Caki2 (cell line): Measurements from ENCODE around the gene ACBD6. TPM values are rescaled to one million over a fixed set of nuclear protein-coding genes. Genes with fewer than 3 reads are reported as not detected.
"Not testable (repeated sequence)": the region's sequence is repeated elsewhere in the genome, so short reads cannot be mapped to it uniquely, and the experiment has no call there.

Experiments
- DNase-seq: peaks from one replicate; pipeline ENCODE4 v3.0.0-alpha.2; 2015; ENCODE audit warnings: low read depth
- in situ Hi-C: cut with HindIII; loops from 2 replicates; pipeline ENCODE4 v1.10.0; 2016; ENCODE audit warnings: low sequenced_read_pairs, low pct_unique_long_range_greater_than_20kb, mixed read lengths
- total RNA-seq: library from RNA; depleted of rRNA; stranded (reverse); fragments of >200 nt; shearing (Covaris generic); gene quantifications from 2 replicates; pipeline ENCODE4 v1.2.3, GENCODE V29; 2014; ENCODE audit warnings: low replicate concordance; rRNA removed

ACBD6 gene, protein sequence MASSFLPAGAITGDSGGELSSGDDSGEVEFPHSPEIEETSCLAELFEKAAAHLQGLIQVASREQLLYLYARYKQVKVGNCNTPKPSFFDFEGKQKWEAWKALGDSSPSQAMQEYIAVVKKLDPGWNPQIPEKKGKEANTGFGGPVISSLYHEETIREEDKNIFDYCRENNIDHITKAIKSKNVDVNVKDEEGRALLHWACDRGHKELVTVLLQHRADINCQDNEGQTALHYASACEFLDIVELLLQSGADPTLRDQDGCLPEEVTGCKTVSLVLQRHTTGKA
- total RNA-seq = 44.2 and 48.8 TPM in 2 replicates

DNA sequence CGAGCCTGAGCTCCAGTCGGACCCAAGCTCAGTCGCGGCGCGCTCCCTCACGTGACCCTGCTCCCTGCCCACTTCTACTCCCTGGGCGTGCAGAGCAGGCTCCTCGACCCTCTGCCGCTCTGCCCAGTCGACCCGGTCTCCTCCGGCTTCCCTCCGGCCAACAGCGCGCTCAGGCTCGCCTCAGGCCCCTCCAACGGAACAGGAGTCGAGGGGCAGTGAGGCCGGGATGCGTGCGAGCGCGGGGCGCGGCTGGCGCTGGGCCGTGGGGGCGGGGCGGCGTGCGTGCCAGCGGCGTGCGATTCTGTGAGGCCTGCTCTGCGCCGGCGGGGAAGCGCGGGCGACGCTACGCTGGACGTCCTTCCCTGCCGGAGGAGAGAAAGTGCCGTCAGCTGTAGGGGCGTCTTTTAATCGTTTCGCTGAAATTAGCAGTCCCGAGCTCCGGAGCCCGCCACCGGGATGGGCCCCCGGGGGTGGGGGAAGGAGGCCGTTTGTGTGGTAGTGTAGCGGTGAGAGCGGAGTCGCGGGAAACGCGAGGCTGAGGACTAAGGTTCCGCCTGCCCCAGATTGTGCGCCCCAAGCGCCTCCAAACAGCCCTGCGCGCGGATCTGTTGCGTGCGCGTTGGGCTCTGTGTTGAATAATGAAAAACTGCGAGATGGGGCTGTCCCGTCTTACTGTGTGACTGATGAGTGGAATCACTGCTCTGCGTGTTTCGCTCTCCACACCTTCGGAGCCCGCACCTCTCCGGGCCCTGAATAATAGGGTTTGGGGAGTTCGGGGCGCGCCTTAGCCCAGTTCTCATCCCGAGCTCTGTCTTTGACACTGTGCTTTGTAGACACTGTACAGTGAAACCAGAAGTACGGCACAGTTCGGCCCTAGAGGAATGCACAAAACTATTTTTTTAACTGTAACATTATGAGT, at the start of gene ACBD6:
Gene ACBD6 (minus strand): TSS at position 217 of the 919 bp plus-strand sequence. CDS start 311 bp downstream, outside the sequence.
- in situ Hi-C loops = loop anchor here (10.0 to 25.0 kb wide), 2 partner anchors 360 to 642 kb away; no protein-coding TSS in a partner anchor
- DNase-seq = peak; percentile 90

DNA sequence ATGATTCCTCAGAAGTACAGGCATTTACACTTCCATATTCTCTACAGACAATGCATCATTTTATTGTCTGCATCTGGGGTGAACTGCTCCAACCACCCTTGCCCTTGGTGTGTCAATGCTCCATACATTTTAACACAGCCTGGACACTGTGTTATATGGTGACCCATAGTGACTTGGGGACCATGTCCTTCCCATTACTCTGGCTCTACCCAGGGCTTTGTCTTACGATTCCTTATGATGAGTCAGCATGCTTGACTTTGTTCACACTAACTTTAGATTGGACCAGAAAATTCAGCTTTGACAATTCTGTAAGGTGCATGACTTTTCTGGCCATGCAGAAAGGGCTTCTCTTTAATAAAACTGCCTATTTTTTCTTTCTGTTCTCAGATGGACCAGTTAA, 49.6 kb upstream of the ACBD6 start:
- DNase-seq = no peak
- in situ Hi-C loops = no loop called here

DNA sequence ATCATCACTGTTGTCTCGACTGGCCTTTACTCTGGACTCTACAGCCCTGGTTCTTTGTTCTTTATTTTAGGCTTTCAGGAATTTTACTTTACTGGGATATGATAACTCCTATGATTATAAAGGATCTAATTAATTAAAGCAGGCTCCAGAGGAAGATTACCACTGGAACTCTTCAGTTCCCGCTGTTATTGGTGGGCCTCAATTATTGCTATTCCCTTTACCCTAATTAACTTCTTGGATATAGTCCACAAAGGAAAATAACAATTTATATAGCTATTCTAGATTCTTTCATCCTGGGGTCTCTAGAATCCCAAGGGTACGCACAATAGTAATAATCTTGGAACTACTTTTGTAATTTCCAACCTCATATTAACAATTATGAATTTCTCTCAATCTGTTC, 47.9 kb upstream of the ACBD6 start:
- no peak for DNase-seq
- in situ Hi-C loops = no loop called here

DNA sequence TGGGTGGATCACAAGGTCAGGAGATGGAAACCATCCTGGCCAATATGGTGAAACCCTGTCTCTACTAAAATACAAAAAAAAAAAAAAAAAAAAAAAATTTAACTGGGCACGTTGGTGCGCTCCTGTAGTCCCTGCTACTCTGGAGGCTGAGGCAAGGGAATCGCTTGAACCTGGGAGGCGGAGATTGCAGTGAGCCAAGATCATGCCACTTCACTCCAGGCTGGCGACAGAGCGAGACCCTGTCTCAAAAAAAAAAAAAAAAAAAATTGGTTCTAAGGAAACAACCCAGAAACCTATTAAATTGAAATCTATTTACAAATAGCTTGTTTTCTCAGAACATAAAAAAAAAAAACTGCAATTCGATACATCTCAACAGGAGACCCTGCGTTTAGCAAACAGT, 47.4 kb upstream of the ACBD6 start:
- DNase-seq, in situ Hi-C loops: not testable (repeated sequence)

DNA sequence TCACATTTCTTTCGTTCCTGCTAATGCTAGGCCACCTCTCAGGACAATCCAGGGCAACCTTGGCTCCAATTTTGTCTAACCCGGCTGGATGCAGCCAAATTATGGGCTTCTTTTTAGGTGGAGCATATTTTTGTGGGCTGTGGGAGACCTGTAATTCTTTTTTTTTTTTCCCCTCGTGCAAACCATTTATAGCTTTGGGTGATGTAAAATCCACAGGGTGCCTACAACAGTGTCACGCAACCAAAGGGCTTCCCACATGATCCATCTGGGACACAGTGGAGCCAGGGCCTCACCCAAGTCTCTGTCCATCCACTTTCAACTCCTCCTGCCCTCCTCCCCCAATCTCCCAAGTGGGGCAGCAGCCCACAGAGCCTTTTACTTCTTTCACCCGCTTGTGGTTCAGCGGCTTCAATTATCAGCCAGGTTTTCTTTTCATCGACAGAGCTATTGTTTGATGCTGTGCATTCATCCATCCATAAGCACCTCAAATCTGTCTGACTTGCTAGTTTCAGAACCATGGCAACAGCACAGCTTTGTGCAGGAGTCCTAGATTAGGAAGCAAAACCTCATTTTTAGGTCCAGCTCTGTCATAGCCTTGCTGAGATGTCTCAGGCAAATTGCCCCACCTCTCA, 46.4 kb upstream of the ACBD6 start:
- in situ Hi-C loops = no loop called here
- DNase-seq = no peak

DNA sequence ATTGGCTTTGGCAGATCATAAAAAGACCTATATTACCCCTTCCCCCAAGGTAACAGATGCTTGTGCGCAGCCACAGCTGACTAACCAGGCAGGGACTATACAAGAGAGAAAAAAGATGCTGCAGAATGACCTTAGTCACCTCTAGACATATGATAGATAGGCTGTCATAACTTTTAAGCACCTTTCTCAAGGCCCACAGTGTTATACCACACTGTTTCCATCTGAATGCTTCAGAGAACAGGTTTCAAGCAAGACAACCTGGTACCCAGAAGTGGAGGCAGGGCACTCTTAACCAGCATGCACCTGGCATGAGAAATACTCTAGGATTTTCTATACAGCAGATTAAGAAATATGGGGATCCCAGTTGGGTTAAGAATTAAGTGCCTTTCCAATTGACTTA, 43.6 kb upstream of the ACBD6 start:
- DNase-seq = no peak
- in situ Hi-C loops = no loop called here

DNA sequence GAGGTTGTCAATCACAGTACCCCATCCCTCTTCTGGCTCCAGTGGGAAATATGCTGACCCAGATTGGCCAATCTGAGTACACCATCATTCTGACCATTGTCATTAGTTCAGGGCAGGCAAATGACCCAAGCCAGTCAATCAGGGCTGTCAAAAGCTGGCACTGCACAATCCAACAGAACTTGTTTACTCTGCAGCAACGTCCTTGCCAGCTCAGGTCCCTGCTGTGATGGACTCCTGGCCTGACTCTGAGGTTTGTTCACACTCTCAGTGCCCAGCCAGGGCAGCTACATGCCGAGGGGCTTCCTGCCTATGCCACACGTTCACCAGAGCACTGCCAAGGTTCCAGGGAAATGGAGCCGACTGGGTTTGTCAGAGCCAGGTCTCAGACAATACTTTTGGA, 41.7 kb upstream of the ACBD6 start:
- no peak for DNase-seq
- in situ Hi-C loops = no loop called here

DNA sequence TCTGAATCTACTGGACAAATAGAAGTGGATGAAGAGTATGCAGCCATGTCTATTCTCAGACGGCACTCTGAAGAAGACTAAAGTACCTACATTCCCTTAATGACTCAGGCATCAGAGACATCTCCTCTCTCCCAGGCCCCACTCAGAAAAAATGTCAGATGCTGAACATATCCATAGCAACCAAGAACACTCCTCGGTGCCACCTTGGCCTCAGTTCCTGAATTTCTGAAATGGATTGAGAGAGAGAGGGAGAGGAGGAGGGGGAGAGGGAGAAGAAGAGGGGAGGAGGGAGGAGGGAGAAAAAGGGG, 40.4 kb upstream of the ACBD6 start:
- no peak for DNase-seq
- in situ Hi-C loops = no loop called here

DNA sequence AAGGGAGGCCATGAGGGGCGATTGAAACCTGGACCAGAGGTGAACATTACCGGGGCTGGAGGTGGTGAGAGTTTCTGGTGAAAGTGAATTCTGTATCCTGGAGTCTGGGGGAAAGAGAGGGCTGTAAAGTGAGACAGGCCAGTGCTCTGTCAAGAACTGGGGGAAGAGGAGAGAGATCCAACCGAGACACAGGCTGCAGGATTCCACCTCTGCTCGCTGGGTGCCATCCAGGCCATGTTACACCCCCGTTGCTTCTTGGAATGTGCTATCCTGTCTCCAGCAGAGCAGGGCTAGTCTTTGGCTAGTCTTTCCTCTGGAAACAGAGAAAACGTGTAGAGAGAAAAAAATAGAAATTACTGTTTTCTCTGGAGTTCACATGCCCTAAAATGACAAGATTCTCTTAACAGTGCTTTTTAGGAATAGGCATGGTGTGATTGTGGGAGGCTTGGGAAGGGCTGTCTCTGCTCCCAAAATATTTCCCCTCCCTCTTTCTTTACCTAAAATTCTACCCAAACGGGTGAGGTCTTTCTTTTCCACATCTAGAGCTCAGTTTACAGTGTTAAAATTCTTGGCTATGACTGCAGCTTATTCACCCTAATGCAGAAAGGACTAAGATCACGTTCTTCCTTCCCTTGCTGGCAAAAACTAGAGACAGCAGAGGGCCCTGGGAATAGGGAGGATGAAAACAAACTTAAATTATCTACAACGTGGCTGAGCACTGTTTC, 39.9 kb upstream of the ACBD6 start:
- no peak for DNase-seq
- in situ Hi-C loops = no loop called here

DNA sequence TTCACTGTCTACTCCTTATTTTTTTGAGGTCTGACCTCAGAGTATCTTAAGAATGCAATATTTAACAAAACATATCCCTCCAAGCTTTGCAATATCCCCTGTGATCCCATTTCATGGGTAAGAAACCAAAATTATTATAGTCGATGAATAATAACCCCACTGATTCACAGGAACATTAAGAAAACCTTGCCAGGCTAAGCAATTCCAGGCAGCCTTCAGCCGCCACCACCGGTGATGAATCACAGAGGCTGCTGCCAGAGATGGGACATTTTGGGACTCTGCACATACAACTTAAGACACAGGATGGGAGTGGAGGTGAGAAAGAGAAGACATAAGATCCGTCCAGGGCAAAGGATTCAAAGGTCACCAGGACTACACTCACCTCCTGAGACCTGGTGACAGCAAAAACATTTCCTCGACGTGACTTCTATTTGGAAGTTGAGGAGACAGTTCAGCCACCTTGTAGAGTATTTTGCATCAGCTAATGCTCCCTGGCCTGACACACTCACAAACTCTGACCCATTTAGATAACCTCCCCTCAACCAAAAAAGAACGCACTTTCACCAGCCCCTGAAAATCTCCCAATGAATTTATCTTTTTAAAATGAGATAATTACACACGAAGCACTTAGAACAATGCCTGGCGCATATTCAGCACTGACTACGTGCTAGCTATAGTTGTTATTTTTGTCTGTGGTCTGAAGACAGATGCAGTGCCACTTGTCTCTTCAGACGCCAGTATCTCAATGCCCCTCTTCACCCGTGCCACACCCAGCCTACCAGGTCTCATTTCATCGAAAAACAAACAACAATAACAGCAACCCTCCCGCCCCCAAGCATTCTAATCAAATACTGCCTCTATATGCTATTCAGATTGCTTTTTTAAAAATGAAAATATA, 38.6 kb upstream of the ACBD6 start:
- no peak for DNase-seq
- in situ Hi-C loops = no loop called here

DNA sequence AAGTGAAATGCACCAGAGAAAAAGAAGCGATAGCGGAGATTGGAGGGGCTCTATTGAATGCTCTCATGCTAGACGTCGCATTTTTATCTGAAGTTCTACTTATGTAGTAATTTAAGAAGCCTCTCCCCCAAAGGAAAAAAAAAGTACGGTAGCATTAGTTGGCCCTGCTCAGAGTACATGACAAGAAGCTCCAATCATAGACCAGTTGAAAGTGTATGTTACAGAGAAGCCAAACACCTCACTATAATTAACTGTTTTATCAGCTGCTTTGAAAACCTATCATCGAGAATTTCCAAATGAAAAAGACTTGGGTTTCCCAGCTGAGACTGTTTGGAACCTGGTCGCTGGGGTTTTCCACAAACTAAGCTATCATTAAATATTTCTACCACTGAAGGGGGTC, 36.8 kb upstream of the ACBD6 start:
- DNase-seq = no peak
- in situ Hi-C loops = no loop called here

DNA sequence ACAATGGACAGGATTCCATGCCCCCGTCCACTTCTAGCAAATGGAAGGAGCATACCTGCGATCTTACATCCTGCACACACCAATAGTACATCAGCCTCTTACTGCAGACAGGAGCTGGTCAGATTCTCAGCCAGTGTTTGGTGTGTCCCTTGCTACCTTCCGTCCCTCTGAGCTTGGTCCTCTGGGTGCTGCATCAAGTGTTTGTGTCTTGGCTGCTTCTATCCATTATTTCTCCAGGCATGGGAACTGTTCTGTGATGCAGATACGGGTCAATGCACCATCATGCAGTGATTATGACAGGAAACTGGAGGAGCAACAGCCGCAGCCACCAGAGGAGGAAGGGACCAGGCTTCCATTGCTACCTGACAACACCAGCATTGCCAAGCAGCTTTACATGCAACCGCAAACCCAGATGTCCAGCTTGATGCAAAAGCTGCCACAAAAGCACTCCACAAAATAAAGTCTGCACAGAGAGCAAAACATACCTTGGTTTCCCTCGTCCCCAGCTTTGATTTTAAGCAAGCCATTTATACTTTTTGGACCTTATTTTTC, 34.5 kb upstream of the ACBD6 start:
- no peak for DNase-seq
- in situ Hi-C loops = no loop called here

DNA sequence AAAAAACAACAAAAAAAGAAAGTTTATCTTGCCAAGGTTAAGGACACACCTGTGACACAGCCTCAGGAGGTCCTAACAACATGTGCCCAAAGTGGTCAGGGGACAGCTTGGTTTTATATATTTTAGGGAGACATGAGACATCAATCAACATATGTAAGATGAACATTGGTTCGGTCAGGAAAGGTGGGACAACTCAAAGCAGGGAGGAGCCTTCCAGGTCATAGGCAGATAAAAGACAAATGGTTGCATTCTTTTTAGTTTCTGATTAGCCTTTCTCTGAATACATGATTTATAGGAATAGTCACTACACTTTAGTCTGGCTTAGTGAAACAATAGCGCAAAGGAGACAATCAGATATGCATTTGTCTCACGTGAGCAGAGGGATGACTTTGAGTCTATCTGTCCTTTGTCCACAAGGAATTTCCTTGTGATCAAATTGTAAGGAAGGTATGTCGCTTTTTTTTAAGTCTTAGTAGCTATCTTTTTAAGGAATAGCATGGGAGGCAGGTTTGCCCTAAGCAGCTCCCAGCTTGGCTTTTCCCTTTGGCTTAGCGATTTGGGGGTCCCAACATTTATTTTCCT, 33.1 kb upstream of the ACBD6 start:
- no peak for DNase-seq
- in situ Hi-C loops = no loop called here

DNA sequence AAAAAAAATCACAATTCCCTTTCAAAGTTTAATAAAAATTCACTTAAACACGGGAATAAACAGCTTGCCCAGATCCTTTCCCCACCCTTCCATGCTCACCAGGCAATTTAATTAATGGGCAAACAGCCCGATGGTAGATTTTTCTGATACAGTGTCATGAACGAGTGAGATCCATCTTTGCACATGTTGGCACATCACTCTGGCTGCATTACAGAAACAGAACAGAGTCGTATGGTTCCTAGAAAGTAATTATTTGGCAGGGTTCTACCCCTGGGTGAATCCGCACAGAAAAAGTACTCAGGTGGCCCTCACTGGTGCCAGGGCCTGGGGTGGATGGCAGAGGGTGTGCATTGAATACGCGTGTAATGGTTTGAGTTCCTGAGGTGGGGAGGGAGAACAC, 31.8 kb upstream of the ACBD6 start:
- in situ Hi-C loops = no loop called here
- DNase-seq = no peak

DNA sequence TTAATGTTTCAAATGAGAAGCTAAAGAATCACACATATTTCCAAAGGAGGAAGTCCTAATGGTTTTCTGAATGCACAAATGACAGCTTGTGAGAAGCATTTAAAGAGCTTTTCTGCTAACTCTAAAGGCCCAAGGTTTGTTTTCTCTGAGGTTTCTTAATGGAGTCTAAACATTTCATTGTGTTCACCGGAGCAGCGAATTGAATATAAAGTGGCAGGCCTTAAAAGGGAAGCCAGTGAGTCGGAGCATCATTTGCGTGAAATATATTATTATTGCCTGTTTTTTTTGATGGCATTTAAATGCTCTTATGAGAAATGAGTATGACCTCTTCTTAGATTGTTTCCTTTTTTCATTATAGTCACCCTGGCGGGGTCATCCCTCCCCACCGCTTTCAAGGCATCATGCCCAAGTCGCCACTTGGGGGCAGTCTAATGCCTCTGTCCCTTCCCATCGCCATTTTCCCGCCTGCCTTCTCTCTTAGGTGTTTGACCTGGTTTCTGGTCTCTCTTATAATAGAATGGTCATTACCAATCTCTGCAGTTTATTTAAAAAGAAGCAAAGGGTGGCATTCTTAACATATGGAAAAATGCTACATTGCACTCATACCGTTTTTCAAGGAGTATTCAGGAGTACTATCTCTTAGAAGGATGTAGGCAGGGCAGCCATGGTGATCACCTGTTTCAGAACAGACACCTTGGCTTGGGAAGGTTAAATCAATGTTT, 31.1 kb upstream of the ACBD6 start:
- DNase-seq = peak; percentile 59

DNA sequence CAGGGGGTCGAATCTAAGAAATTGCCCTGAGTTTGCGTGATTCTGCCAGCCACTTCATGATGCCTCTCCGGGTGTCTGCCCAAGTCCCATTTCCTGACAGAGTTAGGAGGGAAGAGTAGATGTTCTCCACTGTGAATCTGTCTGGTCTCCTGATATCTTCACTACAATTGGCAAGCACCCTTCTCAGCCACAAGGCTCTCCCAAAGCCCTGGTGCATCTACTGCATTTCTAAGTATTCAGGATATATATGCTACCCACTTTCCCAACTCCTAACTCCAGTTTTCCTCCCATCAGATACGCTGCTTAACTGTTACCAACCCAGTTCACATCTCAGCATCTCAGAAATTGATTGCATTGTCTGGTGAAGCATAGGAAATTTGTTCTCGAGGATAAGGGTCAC, 30.5 kb upstream of the ACBD6 start:
- in situ Hi-C loops = no loop called here
- no peak for DNase-seq

More for the DNA sequence above, 31.1 kb upstream of the ACBD6 start:
- in situ Hi-C loops = no loop called here
